GM12892 (cell line): ENCODE measurements around the gene APOL1.

Experiments used
- POLR2A ChIP-seq: IDR thresholded peaks from 2 replicates; pipeline ENCODE4 v1.6.1; 2011; ENCODE audit warnings: low read depth, low read length, control low read depth
- POLR2AphosphoS5 ChIP-seq: IDR thresholded peaks from 2 replicates; pipeline ENCODE4 v1.6.1; 2011; ENCODE audit warnings: low read depth, low read length, control low read depth
- TAF1 ChIP-seq: IDR thresholded peaks from 2 replicates; pipeline ENCODE4 v1.6.1; 2011; ENCODE audit warnings: low read depth, mild to moderate bottlenecking, control low read depth, low read length, borderline replicate concordance

DNA sequence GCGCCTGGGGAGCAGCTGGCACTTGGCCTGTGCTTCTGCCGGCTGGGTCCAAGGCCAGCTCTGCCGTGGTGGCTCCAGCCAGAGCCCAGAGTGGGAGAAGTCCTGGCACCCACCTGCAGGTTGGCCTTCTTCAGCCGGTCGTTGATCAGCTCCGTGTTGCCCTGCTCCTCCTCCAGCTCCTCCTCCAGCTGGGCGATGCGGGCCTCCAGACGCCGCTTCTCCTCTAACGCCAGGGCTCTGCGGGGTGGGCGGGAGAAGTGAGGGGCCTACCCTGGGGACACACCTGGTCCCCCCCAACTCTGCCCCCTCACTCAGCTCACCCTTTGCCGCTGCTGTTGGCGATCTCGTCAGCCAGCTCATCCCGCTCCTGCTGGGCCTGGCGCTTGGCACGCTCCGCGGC lies 32.6 kb downstream of the APOL1 start:
- TF ChIP-seq POLR2A (no peak), POLR2AphosphoS5 (no peak), TAF1 (no peak)
